ENCODE results near the gene TBPL1. TPM values are rescaled to one million over a fixed set of nuclear protein-coding genes. Genes with fewer than 3 reads are reported as not detected.
"Not testable (repeated sequence)": the region's sequence is repeated elsewhere in the genome, so short reads cannot be mapped to it uniquely, and the experiment has no call there.

The TBPL1 gene
- total RNA-seq, 2 donors from 2014 or later = 40.4 to 45.4 TPM

- Mint-ChIP-seq H3K36me3 (ENCODE audit: low read depth) (no peaks in the 10 kb centered on the region), H3K4me3 (no peak overlapping the region), H3K27me3 (ENCODE audit: insufficient read depth) (no peaks in the 10 kb centered on the region), H3K27ac (no peak overlapping the region), H3K4me1 (peaks cover 7% of the 10 kb centered on the region), H3K9me3 (no peaks in the 10 kb centered on the region)
- H3K9me3 ChIP-seq (ENCODE audit: control insufficient read depth, low read length) = no peaks in the 10 kb centered on the region
- no peaks in the 10 kb centered on the region for H3K27me3 ChIP-seq (ENCODE audit: control insufficient read depth, insufficient read depth, low read length, poor library complexity, severe bottlenecking)
- DNase-seq = no peak
- H3K4me3 ChIP-seq (ENCODE audit: low read length) = no peak overlapping the region
- no peak for TF ChIP-seq CTCF (conservative IDR thresholded peaks at IDR 0.05)
- 85 to 91% methylated on average over 5 of the region's 5 CpGs for WGBS, 2 experiments (ENCODE audit: insufficient coverage in 1 of 2, insufficient read length in 1 of 2)
- no peak overlapping the region for H3K27ac ChIP-seq (ENCODE audit: low read depth, low read length)
- H3K9ac ChIP-seq (ENCODE audit: extremely low read depth, low read length, poor library complexity, severe bottlenecking) = no peak overlapping the region
- H3K4me1 ChIP-seq (ENCODE audit: control insufficient read depth, insufficient read depth, low read length) = no peaks in the 10 kb centered on the region
- H3K36me3 ChIP-seq (ENCODE audit: control insufficient read depth, insufficient read depth, low read length) = no peaks in the 10 kb centered on the region
Measured at GRCh38 chr6:133919362-133919761, 33.7 kb upstream of the TBPL1 start.

- H3K9me3 ChIP-seq (ENCODE audit: control insufficient read depth, low read length) = no peaks in the 10 kb centered on the region
- no peaks in the 10 kb centered on the region for H3K36me3 Mint-ChIP-seq (ENCODE audit: low read depth)
- no peak overlapping the region for H3K9ac ChIP-seq (ENCODE audit: extremely low read depth, low read length, poor library complexity, severe bottlenecking)
- no peak overlapping the region for H3K4me3 Mint-ChIP-seq
- H3K27me3 ChIP-seq (ENCODE audit: control insufficient read depth, insufficient read depth, low read length, poor library complexity, severe bottlenecking) = no peaks in the 10 kb centered on the region
- H3K4me1 Mint-ChIP-seq = peaks cover 8% of the 10 kb centered on the region
- DNase-seq = peak; percentile 94
- no peaks in the 10 kb centered on the region for H3K9me3 Mint-ChIP-seq
- H3K27ac ChIP-seq (ENCODE audit: low read depth, low read length) = no peak overlapping the region
- H3K27ac Mint-ChIP-seq = no peak overlapping the region
- peak; percentile 91 for TF ChIP-seq CTCF (conservative IDR thresholded peaks at IDR 0.05)
- H3K36me3 ChIP-seq (ENCODE audit: control insufficient read depth, insufficient read depth, low read length) = no peaks in the 10 kb centered on the region
- no peaks in the 10 kb centered on the region for H3K27me3 Mint-ChIP-seq (ENCODE audit: insufficient read depth)
- no peaks in the 10 kb centered on the region for H3K4me1 ChIP-seq (ENCODE audit: control insufficient read depth, insufficient read depth, low read length)
- no peak overlapping the region for H3K4me3 ChIP-seq (ENCODE audit: low read length)
- 39% methylated on average over 5 of the region's 6 CpGs; no CpG with 5 or more reads in 1 of the 2 experiments for WGBS, 2 experiments (ENCODE audit: insufficient coverage in 1 of 2, insufficient read length in 1 of 2)
Measured at GRCh38 chr6:133921249-133921859, 31.7 kb upstream of the TBPL1 start.

GRCh38 chr6:133923938-133924593 lies 29.0 kb upstream of the TBPL1 start:
- H3K36me3 Mint-ChIP-seq (ENCODE audit: low read depth) = no peaks in the 10 kb centered on the region
- Histone ChIP-seq H3K9ac (ENCODE audit: extremely low read depth, low read length, poor library complexity, severe bottlenecking) (no peak overlapping the region), H3K4me3 (ENCODE audit: low read length) (no peak overlapping the region), H3K4me1 (ENCODE audit: control insufficient read depth, insufficient read depth, low read length) (no peaks in the 10 kb centered on the region), H3K9me3 (ENCODE audit: control insufficient read depth, low read length) (no peaks in the 10 kb centered on the region), H3K27me3 (ENCODE audit: control insufficient read depth, insufficient read depth, low read length, poor library complexity, severe bottlenecking) (no peaks in the 10 kb centered on the region), H3K27ac (ENCODE audit: low read depth, low read length) (no peak overlapping the region), H3K36me3 (ENCODE audit: control insufficient read depth, insufficient read depth, low read length) (no peaks in the 10 kb centered on the region)
- TF ChIP-seq CTCF (conservative IDR thresholded peaks at IDR 0.05) = peak; percentile 93
- H3K4me3 Mint-ChIP-seq = no peak overlapping the region
- no peaks in the 10 kb centered on the region for H3K9me3 Mint-ChIP-seq
- no peaks in the 10 kb centered on the region for H3K27me3 Mint-ChIP-seq (ENCODE audit: insufficient read depth)
- H3K4me1 Mint-ChIP-seq = peaks cover 5% of the 10 kb centered on the region
- DNase-seq = peak; percentile 84
- H3K27ac Mint-ChIP-seq = no peak overlapping the region
- WGBS, 2 experiments (ENCODE audit: insufficient coverage in 1 of 2, insufficient read length in 1 of 2) = 11 to 20% methylated on average over 6 of the region's 6 CpGs

GRCh38 chr6:133931221-133931620 lies 21.8 kb upstream of the TBPL1 start:
- H3K9ac ChIP-seq (ENCODE audit: extremely low read depth, low read length, poor library complexity, severe bottlenecking); H3K27me3 ChIP-seq (ENCODE audit: control insufficient read depth, insufficient read depth, low read length, poor library complexity, severe bottlenecking); H3K4me3 Mint-ChIP-seq; H3K27ac Mint-ChIP-seq; DNase-seq; H3K36me3 Mint-ChIP-seq (ENCODE audit: low read depth); H3K27me3 Mint-ChIP-seq (ENCODE audit: insufficient read depth); H3K4me1 ChIP-seq (ENCODE audit: control insufficient read depth, insufficient read depth, low read length); H3K4me1 Mint-ChIP-seq; H3K9me3 ChIP-seq (ENCODE audit: control insufficient read depth, low read length); H3K4me3 ChIP-seq (ENCODE audit: low read length); H3K27ac ChIP-seq (ENCODE audit: low read depth, low read length); H3K36me3 ChIP-seq (ENCODE audit: control insufficient read depth, insufficient read depth, low read length): not testable (repeated sequence)
- H3K9me3 Mint-ChIP-seq = peaks cover 13% of the 10 kb centered on the region
- WGBS, 2 experiments (ENCODE audit: insufficient coverage in 1 of 2, insufficient read length in 1 of 2) = 88 to 94% methylated on average over 4 to 6 of the region's 6 CpGs

GRCh38 chr6:133936352-133936751 lies 16.7 kb upstream of the TBPL1 start:
- H3K4me1 ChIP-seq (ENCODE audit: control insufficient read depth, insufficient read depth, low read length); H3K27ac Mint-ChIP-seq; DNase-seq; H3K4me3 Mint-ChIP-seq; H3K9me3 ChIP-seq (ENCODE audit: control insufficient read depth, low read length); H3K27me3 Mint-ChIP-seq (ENCODE audit: insufficient read depth); H3K9ac ChIP-seq (ENCODE audit: extremely low read depth, low read length, poor library complexity, severe bottlenecking); H3K4me3 ChIP-seq (ENCODE audit: low read length); H3K27me3 ChIP-seq (ENCODE audit: control insufficient read depth, insufficient read depth, low read length, poor library complexity, severe bottlenecking); H3K36me3 ChIP-seq (ENCODE audit: control insufficient read depth, insufficient read depth, low read length); H3K4me1 Mint-ChIP-seq; H3K36me3 Mint-ChIP-seq (ENCODE audit: low read depth); H3K27ac ChIP-seq (ENCODE audit: low read depth, low read length): not testable (repeated sequence)
- H3K9me3 Mint-ChIP-seq = peaks cover 13% of the 10 kb centered on the region
- 94 to 100% methylated on average over 1 to 3 of the region's 3 CpGs for WGBS, 2 experiments (ENCODE audit: insufficient coverage in 1 of 2, insufficient read length in 1 of 2)

Measured in endodermal cell (in vitro differentiated cells).